HEK293 (cell line): Measurements from ENCODE around the gene ZSWIM4.

ENCODE experiments used
- KLF9 ChIP-seq: fragments of 450-650 bp; formaldehyde crosslinking; IDR thresholded peaks from 2 replicates; pipeline ENCODE4 v1.5.1; 2016; ENCODE audit warnings: missing biosample characterization, missing genetic modification characterization, low read depth
- MEIS1 ChIP-seq: sonication (generic); formaldehyde crosslinking; IDR thresholded peaks from 2 replicates; pipeline ENCODE4 v1.8.1; 2022; ENCODE audit warnings: missing genetic modification reagents, mild to moderate bottlenecking, borderline replicate concordance
- ZFP41 ChIP-seq: fragments of 450-650 bp; formaldehyde crosslinking; IDR thresholded peaks from 2 replicates; pipeline ENCODE4 v1.5.1; 2016; ENCODE audit warnings: missing biosample characterization, missing genetic modification characterization, borderline replicate concordance
- ZNF146 ChIP-seq: fragments of 450-650 bp; formaldehyde crosslinking; IDR thresholded peaks from 2 replicates; pipeline ENCODE4 v1.5.1; 2016; ENCODE audit warnings: missing biosample characterization, missing genetic modification characterization
- ZNF16 ChIP-seq: fragments of 450-650 bp; formaldehyde crosslinking; IDR thresholded peaks from 2 replicates; pipeline ENCODE4 v1.5.1; 2016; ENCODE audit warnings: low read depth, missing biosample characterization, missing genetic modification characterization
- ZNF544 ChIP-seq: fragments of 450-650 bp; formaldehyde crosslinking; IDR thresholded peaks from 2 replicates; pipeline ENCODE4 v1.5.0; 2017; ENCODE audit warnings: missing biosample characterization, missing genetic modification characterization
- ZNF621 ChIP-seq: fragments of 450-650 bp; formaldehyde crosslinking; IDR thresholded peaks from 2 replicates; pipeline ENCODE4 v1.5.1; 2017; ENCODE audit warnings: missing biosample characterization, missing genetic modification characterization
- ZNF629 ChIP-seq: fragments of 450-650 bp; formaldehyde crosslinking; IDR thresholded peaks from 2 replicates; pipeline ENCODE4 v1.5.1; 2017; ENCODE audit warnings: missing biosample characterization, missing genetic modification characterization
- ZNF76 ChIP-seq: fragments of 450-650 bp; formaldehyde crosslinking; IDR thresholded peaks from 2 replicates; pipeline ENCODE4; 2016; ENCODE audit warnings: low read depth, missing biosample characterization, missing genetic modification characterization, borderline replicate concordance
- TF ChIP-seq, protein P1 (sequence below): fragments of 450-650 bp; formaldehyde crosslinking; IDR thresholded peaks from 2 replicates; pipeline ENCODE4 v1.5.1; 2016; ENCODE audit warnings: missing biosample characterization, missing genetic modification characterization
- TF ChIP-seq, protein P2 (sequence below): fragments of 450-650 bp; formaldehyde crosslinking; conservative IDR thresholded peaks from 2 replicates; pipeline ENCODE4 v1.5.1; 2016; ENCODE audit warnings: low read depth, missing biosample characterization, missing genetic modification characterization

DNA sequence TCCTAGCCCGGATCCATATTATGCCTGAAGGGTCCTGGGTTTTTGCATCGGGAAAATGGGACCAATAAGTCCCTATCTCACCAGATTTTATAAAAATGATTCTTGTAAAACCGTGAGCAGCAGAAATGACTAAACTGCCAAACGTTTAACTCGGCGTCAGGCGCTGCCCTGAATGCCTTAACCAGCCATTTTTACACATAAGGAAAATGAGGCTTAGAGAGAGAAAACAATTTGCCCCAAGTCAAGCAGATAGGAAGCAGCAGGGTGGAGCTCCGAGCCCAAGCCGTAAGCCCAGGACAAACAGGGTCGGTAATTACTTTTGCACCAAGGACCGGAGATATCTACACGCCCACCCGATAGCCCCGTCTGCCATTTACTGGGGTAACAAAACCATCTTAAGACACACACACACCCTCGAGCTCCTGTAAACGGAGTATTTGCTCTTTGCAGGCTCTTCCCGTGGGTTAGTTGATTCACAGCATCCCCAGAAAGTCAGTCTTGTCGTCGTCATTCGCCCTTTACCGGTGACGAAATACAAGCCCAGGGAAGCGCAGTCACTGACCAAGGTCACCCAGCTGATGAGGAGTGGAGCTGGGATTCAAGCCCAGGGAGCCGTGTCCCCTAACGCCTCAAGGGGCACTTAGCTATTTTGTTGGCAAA is 46.9 kb upstream of the ZSWIM4 start:
- TF ChIP-seq, protein P1, sequence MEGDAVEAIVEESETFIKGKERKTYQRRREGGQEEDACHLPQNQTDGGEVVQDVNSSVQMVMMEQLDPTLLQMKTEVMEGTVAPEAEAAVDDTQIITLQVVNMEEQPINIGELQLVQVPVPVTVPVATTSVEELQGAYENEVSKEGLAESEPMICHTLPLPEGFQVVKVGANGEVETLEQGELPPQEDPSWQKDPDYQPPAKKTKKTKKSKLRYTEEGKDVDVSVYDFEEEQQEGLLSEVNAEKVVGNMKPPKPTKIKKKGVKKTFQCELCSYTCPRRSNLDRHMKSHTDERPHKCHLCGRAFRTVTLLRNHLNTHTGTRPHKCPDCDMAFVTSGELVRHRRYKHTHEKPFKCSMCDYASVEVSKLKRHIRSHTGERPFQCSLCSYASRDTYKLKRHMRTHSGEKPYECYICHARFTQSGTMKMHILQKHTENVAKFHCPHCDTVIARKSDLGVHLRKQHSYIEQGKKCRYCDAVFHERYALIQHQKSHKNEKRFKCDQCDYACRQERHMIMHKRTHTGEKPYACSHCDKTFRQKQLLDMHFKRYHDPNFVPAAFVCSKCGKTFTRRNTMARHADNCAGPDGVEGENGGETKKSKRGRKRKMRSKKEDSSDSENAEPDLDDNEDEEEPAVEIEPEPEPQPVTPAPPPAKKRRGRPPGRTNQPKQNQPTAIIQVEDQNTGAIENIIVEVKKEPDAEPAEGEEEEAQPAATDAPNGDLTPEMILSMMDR (tag by site-specific recombination), result no peak
- TF ChIP-seq KLF9 (tag by site-specific recombination) (no peak), ZNF544 (no peak), ZNF76 (tag by site-specific recombination) (no peak), ZFP41 (no peak), ZNF629 (tag by site-specific recombination) (peak; percentile 51), MEIS1 (CRISPR knock-in tag) (no peak), ZNF16 (tag by site-specific recombination) (no peak), ZNF621 (tag by site-specific recombination) (no peak), ZNF146 (no peak)
- TF ChIP-seq, protein P2, sequence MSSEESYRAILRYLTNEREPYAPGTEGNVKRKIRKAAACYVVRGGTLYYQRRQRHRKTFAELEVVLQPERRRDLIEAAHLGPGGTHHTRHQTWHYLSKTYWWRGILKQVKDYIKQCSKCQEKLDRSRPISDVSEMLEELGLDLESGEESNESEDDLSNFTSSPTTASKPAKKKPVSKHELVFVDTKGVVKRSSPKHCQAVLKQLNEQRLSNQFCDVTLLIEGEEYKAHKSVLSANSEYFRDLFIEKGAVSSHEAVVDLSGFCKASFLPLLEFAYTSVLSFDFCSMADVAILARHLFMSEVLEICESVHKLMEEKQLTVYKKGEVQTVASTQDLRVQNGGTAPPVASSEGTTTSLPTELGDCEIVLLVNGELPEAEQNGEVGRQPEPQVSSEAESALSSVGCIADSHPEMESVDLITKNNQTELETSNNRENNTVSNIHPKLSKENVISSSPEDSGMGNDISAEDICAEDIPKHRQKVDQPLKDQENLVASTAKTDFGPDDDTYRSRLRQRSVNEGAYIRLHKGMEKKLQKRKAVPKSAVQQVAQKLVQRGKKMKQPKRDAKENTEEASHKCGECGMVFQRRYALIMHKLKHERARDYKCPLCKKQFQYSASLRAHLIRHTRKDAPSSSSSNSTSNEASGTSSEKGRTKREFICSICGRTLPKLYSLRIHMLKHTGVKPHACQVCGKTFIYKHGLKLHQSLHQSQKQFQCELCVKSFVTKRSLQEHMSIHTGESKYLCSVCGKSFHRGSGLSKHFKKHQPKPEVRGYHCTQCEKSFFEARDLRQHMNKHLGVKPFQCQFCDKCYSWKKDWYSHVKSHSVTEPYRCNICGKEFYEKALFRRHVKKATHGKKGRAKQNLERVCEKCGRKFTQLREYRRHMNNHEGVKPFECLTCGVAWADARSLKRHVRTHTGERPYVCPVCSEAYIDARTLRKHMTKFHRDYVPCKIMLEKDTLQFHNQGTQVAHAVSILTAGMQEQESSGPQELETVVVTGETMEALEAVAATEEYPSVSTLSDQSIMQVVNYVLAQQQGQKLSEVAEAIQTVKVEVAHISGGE (tag by site-specific recombination), result 0 out of 2 replicates have a peak, but pooled peaks have one; percentile 14
